Adrenal gland (tissue), 5 donors: ENCODE measurements around the gene TMEM229B.

Source experiments
- POLR2A ChIP-seq, 2 donors: fragments of 450-650 bp; IDR thresholded peaks; one replicate each; pipeline ENCODE4 v1.6.1; 2017; ENCODE audit warnings: antibody characterized with exemption in 2 of 2, mild to moderate bottlenecking in 2 of 2, moderate library complexity in 1 of 2
- TF ChIP-seq, protein P1 (sequence below), 6 experiments: fragments of 450-650 bp in 4 of 6; fragments of 200-600 bp in 2 of 6; sonication (generic) in 1 of 6; IDR thresholded peaks; 1 replicate in 5 of 6; 2 replicates in 1 of 6; pipeline versions ENCODE4 v1.5.1 to v1.8.0; 2016 to 2021; ENCODE audit warnings: antibody characterized with exemption in 6 of 6, mild to moderate bottlenecking in 2 of 6, moderate library complexity in 1 of 6
- donor health status: DM: no; HTN: no; CAD: no.

DNA sequence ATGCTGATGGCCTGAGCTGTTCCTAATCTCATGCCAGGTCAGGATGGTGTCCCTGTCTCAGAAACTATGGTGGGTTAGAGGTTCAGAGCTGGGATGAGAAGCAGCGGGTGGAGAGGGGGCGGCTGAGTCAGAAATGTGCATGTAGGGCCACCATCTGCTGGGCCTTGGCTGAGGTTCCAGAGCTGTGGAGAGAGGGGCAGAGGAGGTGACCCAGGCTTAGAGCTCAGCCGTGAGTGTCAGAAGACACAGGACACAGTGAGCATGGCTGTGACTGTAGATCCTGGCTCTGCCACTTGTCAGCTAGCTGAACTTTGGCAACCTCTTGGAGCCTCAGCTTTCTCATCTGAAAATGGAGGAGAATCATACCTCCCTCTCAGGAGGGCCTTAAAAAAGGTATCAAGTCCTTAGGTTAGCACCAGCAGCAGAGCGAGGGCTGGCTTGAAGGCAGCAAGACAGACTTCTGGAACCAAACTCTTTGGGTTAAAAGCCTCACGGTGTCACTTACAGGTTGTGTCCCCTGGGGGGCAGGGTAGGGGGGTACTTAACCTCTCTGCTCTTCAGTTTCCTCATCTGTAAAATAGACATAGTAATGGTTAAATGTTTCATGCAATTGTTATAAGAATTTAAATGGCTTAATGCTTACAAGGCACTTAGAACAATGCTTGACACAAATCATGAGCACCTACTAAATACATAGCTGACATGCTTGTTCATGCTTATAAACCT, 34.8 kb downstream of the TMEM229B start:
- no peak for TF ChIP-seq POLR2A (IDR thresholded peaks at IDR 0.05)
- TF ChIP-seq, protein P1, sequence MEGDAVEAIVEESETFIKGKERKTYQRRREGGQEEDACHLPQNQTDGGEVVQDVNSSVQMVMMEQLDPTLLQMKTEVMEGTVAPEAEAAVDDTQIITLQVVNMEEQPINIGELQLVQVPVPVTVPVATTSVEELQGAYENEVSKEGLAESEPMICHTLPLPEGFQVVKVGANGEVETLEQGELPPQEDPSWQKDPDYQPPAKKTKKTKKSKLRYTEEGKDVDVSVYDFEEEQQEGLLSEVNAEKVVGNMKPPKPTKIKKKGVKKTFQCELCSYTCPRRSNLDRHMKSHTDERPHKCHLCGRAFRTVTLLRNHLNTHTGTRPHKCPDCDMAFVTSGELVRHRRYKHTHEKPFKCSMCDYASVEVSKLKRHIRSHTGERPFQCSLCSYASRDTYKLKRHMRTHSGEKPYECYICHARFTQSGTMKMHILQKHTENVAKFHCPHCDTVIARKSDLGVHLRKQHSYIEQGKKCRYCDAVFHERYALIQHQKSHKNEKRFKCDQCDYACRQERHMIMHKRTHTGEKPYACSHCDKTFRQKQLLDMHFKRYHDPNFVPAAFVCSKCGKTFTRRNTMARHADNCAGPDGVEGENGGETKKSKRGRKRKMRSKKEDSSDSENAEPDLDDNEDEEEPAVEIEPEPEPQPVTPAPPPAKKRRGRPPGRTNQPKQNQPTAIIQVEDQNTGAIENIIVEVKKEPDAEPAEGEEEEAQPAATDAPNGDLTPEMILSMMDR (IDR thresholded peaks at IDR 0.05), result no peak
